GM18499 (cell line): ENCODE results near the gene ATP9B.
"Not testable (repeated sequence)": the region's sequence is repeated elsewhere in the genome, so short reads cannot be mapped to it uniquely, and the experiment has no call there.

ENCODE experiments used
- ATAC-seq: cut with Tn5 transposase; IDR thresholded peaks from one replicate; pipeline ENCODE4 v1.9.1; 2021; ENCODE audit warnings: moderate number of reproducible peaks; ENCODE audit not compliant: insufficient read depth, unreplicated experiment

Gene ATP9B

DNA sequence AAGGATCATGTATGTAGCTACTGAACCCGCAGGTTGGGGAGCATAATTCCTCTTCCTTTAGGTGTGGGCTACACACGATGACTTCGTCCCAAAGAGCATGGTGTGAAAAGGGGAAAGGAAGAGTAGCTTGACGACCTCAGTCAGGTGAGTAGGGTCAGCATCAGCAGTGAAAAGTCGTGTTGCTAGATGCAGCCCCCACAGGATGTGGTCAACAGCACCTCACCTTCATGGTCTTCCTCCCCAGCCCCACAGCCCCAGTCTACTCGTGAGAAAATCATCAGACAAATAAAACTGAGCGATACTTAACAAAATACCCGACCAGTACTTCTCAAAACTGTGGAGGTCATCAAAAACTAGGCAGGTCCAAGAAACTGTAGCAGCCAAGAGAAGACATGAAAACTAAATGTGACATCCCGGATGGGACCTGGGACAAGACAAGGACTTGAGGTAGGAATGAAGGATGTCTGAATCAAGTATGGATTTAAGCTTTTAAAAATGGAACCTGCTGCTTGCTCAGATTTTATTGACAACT is 249.0 kb downstream of the ATP9B start:
- no peak for ATAC-seq

DNA sequence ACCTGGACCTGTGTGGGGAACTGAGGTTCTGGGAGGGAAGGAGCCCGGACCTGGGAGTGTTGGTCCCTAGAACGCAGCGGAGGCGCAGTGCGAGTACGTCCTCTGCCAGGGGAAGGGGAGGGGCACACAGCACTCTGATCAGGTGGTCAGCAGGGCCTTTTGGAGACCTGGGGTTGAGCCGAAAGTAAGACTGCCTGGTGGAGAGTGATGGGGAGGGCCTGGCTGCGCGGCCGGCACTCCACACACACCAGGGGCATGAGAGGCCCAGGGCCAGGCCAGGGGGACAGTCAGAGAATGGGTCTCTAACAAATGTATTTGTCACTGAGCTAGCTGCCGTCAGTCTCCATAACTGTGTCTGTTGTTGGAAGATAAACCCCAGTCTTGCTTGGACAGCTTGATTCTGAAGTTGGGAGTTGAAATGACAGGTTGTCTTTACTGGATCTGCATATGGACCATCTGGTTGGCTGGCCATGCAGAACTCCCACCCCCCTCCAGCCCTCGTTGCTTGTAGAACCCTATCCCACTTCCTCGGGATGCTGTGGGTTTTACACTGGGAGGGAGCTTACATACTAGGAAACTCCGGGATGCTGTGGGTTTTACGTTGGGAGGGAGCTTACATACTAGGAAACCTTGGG is 251.1 kb downstream of the ATP9B start:
- no peak for ATAC-seq

- ATAC-seq = no peak
Measured at GRCh38 chr18:79321625-79322405, 252.6 kb downstream of the ATP9B start.

DNA sequence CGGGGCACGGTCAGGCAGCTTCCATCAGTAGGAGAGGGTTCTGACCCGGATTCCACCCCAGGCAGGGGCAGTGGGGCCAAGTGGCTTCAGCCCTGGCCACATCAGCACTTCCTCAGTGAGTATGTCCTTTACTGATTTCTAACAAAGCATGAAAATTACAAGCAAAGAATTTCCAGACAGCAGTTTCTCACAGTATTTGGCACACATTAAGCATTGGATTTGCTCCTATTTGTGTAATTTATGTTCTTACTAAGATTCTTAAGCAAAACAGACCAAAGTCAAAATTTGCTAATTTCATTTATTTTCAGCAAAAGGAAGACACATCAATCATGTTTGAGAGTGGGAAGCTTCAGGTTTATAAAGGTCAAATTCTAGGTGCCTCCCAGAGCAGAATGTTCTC is 253.2 kb downstream of the ATP9B start:
- ATAC-seq = no peak

- no peak for ATAC-seq
Measured at GRCh38 chr18:79323471-79323870, 254.3 kb downstream of the ATP9B start.

- ATAC-seq = no peak
Measured at GRCh38 chr18:79326413-79327198, 257.4 kb downstream of the ATP9B start.

- ATAC-seq = no peak
Measured at GRCh38 chr18:79327199-79327721, 258.1 kb downstream of the ATP9B start.

- ATAC-seq = not testable (repeated sequence)
Measured at GRCh38 chr18:79327915-79328314, 258.7 kb downstream of the ATP9B start.

GRCh38 chr18:79328887-79329286 is 259.7 kb downstream of the ATP9B start:
- no peak for ATAC-seq

- ATAC-seq = no peak
Measured at GRCh38 chr18:79329786-79330185, 260.6 kb downstream of the ATP9B start.

GRCh38 chr18:79332646-79333045 is 263.5 kb downstream of the ATP9B start:
- no peak for ATAC-seq

DNA sequence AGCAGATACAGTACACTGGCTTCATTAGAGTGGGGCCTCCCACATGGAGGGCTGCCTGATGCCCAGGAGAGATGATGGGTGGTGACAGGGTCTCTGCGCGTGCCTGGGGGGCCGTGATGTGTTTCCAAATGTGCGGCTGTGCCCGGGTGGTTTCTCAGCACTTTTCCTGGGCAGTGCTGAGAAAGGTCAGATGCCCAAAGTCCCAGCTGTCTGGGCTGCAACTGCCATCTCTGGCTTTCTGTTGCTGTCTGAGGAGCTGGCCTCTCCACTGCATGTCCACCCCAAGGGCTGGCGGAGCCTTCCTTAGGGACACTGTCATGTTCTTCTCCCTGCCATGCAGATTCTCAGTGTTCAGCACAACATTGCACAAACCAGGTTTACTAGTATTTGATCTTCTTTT is 263.9 kb downstream of the ATP9B start:
- no peak for ATAC-seq

GRCh38 chr18:79334496-79335233 is 265.5 kb downstream of the ATP9B start:
- no peak for ATAC-seq

DNA sequence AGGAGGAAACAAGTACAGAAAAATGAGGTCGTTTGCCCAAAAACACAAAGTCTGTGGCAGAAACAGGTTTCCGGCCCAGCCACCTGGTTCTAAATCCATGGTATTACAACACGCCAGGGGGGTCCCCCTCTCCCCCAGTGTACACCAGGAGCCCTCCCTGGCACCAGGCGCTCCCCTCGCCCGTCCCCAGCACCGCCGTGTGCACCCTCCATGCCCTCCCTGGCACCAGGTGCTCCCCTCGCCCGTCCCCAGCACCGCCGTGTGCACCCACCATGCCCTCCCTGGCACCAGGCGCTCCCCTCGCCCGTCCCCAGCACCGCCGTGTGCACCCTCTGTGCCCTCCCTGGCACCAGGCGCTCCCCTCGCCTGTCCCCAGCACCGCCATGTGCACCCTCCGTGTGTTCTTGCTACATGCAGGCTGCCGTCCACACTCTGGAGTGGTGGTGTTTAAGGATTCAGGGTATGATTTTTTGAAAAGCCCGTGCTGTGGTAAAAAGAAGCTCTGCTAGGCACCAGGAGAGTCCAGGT is 266.7 kb downstream of the ATP9B start:
- no peak for ATAC-seq

DNA sequence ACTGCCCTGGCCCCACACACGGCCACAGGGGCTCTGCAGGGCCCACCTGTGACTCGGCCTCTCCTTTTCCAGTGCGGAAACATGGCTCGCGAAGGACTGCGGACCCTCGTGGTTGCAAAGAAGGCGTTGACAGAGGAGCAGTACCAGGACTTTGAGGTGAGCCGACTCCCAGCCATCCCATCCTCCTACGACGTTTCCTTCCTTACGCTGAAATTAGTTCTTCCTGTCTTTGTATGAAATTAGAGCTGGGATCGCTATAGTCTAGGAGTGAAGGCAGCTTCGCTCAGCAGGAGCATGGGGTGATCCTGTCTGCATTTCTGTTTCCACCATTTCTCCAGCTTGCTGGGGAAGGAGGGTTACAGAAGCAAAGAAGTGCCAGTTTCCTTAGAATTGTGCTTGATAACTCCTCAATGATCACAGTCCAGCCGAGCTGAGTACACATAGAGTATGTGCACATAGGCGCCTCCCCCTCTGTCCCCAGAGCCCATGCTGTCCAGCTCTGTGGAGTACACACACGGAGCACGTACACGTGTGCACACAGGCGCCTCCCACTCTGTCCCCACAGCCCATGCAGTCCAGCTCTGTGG is 267.5 kb downstream of the ATP9B start:
- ATAC-seq = no peak

DNA sequence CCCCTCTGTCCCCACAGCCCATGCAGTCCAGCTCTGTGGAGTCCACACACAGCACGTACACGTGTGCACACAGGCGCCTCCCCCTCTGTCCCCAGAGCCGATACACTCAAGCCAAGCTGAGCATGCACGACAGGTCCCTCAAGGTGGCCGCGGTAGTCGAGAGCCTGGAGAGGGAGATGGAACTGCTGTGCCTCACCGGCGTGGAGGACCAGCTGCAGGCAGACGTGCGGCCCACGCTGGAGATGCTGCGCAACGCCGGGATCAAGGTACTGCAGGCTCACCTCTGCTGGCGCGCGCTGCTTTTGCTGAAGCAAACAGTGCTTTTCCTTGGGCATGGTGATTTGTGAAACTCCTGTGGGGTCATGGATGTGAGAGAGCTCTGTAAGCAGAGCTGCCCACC is 268.0 kb downstream of the ATP9B start:
- ATAC-seq = no peak

GRCh38 chr18:79337620-79338019 is 268.4 kb downstream of the ATP9B start:
- ATAC-seq = no peak

- no peak for ATAC-seq
Measured at GRCh38 chr18:79339094-79339908, 270.1 kb downstream of the ATP9B start.
